ENCODE measurements around the gene BAD.
"Not testable (repeated sequence)": the region's sequence is repeated elsewhere in the genome, so short reads cannot be mapped to it uniquely, and the experiment has no call there.

The BAD gene

DNA sequence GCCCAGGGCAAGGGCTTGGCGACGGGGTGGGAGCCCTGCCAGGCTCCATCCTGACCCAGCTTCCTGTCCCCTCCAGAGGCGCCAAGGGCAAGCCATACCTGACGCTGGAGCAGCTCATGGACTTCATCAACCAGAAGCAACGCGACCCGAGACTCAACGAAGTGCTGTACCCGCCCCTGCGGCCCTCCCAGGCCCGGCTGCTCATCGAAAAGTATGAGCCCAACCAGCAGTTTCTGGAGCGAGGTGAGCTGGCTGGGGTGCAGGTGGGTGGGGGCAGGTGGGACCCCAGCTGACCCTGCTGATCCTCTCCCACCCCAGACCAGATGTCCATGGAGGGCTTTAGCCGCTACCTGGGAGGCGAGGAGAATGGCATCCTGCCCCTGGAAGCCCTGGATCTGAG, 28.2 kb downstream of the BAD start:
- no peak for DNase-seq (ENCODE audit: low spot score)

DNA sequence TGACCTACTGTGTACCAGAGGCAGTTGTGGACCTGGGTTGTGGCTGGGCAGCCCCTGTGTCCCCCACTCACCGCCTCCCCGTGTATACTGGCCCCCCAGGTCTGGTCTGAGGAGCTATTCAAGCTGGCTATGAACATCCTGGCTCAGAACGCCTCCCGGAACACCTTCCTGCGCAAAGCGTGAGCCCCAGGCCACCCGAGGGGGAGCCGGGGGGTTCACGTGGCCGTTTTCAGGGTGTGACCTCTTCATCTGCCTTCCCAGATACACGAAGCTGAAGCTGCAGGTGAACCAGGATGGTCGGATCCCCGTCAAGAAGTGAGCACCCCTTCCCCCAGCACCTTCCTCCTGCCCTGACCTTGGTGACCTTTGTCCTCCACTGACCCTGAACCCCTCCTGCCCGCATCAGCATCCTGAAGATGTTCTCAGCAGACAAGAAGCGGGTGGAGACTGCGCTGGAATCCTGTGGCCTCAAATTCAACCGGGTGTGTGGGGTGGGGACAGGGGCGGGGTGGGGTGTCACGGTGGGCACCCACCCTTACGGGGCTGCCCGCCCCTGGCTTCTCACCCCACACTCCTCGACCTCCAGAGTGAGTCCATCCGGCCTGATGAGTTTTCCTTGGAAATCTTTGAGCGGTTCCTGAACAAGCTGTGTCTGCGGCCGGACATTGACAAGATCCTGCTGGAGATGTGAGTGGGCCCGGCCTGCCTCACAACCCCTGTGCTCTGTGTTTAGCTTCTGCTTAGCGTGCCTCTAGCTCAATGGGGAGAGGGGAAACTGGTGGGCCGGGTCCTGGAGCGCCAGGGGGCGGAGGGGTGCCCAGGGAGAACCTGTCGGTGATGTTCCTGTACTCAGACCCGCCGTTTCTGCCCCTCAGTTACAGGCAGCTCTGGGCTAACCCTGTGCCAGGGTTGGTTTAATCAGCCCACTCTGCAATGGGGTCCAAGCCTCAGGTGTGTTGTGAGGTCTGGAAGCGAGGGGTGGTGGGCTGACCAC, 29.0 kb downstream of the BAD start:
- DNase-seq (ENCODE audit: low spot score) = no peak

DNA sequence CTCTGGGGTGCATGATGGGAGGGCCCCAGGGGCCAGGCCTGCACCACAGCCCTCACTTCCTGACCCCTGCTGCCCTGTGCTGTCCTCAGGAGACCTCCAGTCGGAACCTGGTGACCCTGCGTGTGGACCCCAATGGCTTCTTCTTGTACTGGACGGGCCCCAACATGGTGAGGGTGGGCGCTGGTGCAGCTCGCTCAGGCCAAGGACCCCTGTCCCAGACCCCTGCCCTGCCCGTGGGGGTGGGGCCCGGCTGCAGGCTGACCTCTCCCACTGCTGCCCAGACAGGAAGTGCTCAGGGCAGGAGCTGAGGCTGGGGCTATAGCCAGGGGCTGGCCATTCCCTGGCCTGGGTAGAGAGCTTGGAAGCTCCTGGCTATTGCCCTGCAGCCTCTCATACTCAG, 30.1 kb downstream of the BAD start:
- no peak for DNase-seq (ENCODE audit: low spot score)

DNA sequence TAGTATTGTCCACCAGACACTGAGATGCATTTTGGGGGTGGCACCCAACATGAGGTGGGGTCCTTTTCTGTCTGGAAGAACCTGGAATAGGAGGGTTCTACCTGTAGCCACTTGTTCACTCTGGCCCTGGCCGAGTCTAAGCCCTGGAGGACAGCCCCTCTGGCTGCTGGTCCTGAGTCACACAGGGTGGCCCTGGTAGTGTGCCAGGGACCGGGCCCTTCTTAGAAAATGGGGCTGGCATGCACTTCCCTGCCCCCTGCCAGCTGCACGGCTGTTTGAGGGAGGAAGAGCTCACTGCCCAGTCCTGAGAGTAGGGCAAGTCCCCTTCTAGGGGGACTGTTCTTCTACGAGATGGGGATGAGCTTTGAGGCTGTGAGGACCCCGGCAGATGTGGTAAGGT, 31.0 kb downstream of the BAD start:
- DNase-seq (ENCODE audit: low spot score) = peak; percentile 57

DNA sequence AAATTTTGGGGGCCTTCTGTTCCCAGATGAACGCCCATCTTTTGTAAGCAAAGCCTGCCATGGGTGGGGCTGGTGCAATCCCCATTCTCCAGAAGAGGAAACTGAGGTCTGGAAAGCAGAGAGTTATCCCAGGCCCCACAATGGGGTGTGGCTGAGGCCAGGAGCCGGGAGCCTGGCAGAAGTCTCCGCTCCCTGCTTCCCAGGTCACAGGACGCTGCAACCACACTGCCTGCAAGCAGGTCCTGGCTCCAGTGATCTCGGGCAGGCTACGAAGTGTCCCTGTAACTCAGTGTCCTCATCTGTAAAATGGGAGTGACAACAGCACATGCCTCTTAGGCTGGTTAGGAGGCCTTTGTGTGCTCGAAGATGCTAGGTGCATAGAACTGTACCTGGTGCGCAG, 31.4 kb downstream of the BAD start:
- no peak for DNase-seq (ENCODE audit: low spot score)

DNA sequence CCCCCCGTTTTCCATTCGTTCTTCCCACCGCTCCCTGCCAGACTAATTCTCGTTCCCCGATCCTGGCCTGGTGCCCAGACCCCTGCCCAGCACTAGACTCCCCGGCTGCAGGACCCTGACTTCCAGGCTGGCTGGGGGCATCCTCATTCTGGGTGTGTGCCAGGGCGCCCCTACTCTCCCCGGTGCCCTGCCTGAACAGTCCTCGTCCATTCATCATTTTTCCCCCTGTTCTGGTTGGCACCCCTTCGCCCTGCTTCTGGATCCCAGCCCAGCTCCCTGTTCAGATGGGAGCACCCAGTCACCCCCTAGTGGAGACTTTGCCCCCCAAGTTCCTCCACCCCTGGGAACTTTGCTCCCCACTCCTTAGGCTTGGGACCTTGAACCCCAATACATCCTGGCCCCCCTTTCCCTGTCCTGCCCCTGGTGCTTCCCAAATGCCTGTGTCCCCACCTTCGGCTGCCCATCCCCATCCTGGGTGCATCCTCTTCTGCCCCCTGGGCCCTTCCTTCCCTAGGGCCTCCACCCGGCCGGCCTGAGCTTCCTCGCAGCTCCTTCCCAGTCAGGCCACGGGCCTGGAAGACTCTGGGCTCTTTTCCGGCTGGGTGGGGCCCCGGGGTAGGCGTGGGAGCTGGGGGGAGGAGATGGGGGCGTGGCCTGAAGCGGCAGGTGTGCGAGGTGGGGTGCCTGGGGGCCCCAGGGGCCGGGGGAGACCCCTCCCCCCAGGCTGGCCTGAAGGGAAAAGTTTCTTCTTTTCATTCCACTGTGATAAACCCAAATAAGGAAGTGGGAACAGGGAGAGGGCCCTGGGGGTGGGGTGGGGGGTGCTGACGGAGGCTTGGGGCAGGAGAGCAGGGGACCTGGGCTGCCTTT, 32.2 kb downstream of the BAD start:
- DNase-seq (ENCODE audit: low spot score) = peak; percentile 78

DNA sequence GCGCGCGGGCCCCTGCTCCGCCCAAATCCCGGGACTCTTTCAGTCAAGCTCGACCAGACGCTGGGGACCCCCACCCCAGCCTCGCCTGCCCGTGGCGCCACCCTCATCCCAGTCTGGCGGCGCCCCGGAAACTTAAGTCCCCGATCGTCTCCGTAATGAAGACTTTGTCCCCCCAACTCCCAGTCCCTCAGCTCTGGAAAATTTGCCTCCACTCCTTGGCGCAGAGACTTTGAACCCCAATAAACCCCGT, 32.8 kb downstream of the BAD start:
- DNase-seq (ENCODE audit: low spot score) = no peak

DNA sequence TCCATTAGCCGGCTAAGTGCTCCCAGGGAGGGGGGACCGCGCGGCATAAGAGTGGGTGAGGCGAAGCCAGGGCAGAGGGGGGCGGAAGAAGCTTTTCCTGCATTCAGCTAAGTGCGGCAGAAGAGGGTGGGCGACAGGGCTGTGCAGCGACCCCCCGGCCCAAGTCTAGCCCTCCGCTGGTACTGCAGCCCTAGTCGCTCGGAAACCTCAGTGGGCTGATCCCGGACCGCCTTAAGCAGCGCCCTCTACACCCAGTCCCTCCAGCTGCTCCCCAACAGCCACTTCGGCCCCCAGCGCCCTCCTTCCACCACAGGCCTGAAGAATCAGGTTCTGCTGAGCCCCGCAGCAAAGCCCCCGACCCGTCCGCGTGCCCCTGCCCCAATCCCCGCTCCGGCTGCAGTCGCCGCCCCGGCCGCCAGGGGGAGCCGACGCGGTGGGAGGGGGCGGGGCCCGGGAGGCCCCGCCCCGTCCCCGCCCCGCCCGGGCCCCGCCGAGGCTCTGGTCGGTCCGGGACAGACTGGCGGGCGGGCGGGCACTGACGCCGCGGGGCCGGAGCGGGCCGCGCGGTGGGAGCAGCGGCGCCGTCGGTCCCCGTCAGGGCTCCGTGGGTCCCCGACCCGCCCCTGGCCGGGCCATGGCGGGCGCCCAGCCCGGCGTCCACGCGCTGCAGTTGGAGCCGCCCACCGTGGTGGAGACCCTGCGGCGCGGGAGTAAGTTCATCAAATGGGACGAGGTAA, 33.3 kb downstream of the BAD start, which contains the start of gene PLCB3:
Gene PLCB3, plus strand, starts transcription at position 515 of the 737 bp plus-strand sequence. Its CDS starts 120 bp downstream, at position 635.
- peak; percentile 92 for DNase-seq (ENCODE audit: low spot score)

DNA sequence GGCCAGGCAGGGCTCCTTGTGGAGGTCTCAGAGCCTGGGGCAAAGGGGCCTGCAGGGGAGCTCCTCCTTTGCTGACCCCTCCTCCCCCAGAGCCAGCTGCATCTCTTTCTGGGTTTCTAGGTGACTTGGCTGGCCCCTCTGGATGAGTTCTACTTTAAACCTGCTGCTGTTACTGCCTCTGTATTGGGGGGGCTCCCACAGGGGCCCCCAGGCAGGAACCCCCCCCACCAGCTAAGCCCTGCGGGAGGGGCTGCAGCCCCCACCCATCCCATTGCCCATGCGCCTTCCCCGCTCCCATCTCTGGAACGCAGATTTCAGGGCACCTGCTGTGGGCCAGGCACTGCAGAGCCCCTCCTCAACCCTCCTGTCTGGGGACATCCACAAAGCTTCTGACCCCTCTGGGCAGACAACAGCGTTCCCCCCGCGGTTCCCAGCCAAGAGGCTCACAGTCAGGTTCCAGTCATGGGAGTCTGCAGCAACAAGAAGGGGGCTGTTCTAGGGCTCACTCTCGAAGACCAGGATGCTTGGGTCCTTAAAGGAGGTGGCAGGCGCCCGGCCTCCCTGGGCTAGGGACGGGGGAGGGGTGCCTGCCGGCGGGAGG, 34.0 kb downstream of the BAD start:
- DNase-seq (ENCODE audit: low spot score) = no peak

DNA sequence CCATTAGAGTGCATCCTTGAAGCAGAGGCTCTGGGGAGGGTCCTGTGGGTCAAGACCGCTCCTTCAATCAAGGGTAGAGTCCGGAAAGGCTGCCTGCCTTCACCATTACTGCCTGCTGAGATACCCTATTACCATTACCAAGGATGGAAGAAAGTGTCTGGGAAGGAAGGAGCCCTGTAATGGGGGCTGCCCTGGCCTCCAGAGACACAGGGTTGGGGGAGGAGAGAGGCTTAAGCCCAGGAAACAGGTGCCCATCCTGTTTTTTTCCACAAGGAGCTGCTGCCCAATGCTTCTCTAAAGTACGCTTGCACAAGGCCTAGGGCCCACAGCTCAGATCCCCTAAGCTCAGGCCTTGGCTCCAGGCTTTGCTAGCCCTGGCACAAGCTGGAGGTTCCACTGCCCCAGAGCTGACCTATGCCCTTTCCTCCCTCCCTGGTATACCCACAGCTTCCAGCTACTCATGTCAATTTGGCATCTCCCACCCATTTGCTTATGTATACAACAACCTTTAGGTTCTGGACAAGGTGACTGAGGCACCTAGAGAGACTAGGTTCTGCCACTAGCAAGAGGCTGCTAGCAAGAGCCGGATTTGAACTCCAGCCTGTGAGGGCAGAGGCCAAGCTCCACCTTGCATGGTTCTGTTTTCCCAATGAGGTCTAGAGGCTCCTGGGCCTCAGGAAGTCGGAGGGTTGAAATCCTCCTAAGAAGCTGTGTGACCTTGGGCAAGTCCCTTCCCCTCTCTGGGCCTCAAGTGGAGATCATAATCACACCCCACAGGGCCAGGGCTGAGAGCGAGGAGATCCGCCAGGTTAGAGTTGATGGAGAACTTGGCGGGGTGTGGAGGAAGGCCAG, 34.7 kb downstream of the BAD start:
- DNase-seq (ENCODE audit: low spot score) = no peak

DNA sequence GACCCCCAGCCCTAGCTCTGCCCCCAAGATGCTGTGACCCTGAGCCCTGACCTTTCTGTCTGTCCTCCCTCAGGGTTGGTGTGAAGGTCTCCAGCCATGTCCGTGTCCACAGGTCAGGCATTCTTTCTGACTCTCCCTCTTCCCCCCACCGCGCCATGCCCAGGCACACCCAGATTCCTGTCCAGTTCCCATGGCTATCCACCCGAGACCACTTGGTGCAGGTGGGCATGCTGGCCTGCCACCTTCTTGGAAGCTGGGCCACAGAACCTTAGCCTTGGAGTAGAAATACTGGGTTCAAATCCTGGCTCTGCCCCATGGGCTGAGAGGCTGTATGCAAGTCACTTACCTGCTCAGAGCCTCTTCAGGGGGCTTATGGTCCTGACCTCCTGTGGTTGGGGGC, 35.4 kb downstream of the BAD start:
- no peak for DNase-seq (ENCODE audit: low spot score)

DNA sequence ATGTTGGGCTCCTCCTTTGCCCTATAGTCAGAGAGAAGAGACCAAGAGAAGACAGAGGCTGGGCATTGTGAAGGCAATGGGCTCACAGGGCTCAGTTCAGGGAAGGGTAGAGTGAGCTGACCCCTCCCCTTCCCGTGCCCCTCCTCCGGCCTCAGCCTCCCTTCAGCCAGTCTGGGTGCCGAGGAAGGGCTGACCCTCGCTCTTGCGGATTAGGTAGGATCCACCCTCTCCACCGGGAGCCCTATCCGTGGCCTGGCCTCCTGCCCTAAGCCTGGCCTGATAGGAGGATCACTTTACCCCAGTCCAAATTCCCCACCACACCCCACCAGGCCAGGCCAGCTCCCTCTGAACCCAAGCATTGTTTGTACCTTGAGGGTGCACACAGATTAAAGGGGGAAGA, 35.9 kb downstream of the BAD start:
- no peak for DNase-seq (ENCODE audit: low spot score)

DNA sequence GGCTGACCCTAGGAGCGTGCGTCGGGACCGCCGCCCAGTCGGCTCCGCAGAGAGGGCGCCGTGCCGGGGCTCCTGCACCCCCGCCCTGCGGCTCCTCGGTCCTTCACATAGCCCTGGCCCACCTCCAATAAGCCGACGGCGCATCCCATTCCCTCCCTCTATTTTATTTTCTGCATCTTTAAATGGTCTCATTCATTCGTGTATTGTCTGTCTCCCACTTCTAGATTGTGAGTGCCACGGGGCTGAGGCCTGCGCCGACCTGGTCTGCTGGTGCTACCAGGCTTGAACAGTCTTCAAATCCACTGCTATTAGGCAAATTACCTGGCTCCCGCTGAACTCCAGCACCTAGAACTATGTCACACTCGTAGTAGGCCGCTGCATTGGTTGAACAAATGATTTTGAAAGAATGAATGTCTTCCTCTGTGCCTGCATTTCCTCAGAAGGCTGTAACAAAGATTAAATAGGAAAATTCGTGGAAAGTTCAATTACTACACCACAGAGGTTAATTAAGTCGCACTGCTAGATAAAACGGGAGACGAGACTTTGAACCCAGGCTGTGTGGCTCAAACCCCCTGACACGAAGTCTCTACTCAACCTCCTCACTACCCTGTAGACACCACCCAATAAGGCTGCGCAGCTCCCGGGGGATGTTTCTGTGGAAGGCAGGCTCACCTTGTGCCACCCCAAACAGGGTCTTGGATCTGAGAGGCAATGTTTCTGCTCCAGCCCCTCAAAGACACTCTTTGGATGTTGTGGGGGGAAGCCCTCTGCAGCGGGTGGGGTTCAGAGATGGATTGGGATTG, 36.5 kb downstream of the BAD start:
- no peak for DNase-seq (ENCODE audit: low spot score)

DNA sequence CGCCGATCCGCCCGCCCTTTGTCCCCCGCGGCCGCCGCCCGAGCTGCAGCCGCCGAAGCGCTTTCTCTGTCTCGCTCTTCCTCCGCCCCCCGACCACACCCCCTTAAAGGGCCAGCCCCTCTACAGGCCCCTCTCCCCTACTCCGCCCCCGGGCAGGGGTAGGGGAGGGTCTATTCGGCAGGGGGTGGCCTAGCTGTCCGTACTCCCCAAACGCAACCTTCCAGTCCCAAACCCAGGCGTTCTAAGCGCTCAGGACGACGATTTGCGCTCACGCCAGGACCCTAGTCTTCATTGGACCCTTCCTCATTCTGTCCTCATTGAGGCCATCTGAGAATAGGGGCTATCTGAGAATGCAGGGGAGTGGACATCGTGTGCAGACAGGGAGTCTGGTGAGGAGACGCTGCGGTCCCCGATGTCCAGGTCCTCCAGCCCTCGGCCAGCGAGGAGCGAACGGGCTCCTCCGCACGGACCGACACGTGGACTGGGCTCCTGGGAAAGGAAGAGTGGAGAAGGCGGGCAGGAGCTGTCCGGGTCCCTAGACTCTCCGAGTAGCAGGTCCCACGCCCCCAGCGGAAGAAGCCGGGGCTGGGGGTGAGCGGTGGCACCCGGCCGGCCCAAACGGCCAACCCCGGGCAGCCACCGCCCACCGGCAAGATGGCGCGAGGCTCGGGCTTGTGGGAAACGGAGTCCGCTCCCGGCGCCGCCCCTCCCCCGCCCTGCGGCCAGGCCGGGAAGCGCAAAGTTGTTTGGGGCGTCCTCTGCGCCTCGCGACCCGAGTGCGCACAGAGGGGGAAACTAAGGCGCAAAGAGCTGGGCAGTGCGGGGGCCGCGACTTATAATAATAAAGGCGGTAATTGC, 37.4 kb downstream of the BAD start, which contains the start of gene PPP1R14B:
Gene PPP1R14B, minus strand, starts transcription at position 73 of the 858 bp plus-strand sequence. CDS start 270 bp downstream, outside the sequence.
- DNase-seq (ENCODE audit: low spot score) = peak; percentile 94

DNA sequence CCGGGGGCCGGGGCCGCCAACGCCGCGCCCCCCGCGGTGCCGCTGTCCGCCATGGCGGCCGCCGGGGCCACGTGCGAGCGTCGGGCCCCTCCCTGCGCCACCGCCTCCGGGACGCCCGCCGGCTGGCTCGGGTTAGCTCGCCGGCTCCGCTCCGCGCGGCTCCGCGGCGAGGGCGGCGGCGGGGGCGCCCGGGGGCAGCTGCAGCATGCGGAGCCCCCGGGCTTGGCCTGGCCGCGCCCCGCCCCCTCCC, 37.9 kb downstream of the BAD start:
- DNase-seq (ENCODE audit: low spot score) = not testable (repeated sequence)

DNA sequence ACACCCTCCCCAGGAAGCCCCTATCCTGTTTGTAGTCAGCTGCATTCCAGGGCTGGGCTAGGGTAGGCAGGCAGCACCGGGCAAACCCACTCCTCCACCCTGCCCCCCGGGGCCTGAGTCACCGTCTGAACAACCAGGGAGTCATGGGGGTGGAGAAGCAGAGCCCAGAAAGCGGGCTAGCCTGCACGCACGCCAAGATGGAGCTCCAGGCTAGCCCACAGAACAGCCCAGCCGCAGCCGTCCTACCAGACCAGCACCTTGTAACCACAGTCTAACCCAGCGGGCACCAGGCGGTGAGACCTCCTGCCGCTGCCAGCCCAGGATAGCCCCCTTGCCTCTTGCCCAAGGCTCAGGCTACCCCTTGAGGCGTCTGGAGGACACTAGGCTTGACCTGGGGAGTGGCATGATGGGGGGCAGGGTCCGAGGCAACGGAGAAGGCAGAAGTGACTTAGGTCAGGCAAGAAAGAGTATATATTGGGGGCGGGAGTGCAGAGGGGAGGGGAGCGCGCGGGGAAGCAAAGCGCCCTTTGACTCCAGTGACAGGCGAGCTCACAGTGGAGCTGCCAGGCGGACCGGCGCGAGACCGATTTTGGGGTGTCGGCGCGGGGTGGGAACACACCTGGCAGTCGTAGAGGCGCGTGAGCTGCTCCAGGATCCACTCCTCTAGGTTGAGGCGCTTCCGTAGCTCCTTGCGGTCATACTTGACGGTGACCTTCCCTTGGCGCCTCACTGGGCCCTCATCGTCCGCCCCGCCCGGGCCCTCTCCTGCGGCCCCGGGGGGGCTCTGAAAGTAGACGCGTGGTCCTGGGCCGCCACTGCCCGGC, 38.5 kb downstream of the BAD start:
- peak; percentile 88 for DNase-seq (ENCODE audit: low spot score)

DNA sequence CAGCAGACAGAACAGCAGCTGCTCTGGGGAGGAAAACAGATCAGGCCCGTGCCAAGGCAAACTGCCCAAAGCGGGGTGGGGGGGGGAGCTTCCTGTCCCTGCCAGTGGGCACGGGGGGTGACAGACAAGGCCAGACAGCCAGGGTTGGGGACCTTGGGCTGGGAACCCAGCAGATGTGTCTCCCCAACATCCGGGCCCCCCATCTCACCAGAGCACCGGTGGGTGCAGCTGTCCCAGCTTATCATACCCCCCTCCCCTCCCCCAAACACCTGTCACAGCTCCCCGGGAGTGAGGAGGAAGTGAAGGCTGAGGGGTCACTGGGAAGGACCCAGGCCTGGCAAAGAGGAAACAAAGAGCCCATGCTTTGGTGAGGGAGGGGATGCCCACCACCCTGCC, 39.1 kb downstream of the BAD start:
- DNase-seq (ENCODE audit: low spot score) = no peak

DNA sequence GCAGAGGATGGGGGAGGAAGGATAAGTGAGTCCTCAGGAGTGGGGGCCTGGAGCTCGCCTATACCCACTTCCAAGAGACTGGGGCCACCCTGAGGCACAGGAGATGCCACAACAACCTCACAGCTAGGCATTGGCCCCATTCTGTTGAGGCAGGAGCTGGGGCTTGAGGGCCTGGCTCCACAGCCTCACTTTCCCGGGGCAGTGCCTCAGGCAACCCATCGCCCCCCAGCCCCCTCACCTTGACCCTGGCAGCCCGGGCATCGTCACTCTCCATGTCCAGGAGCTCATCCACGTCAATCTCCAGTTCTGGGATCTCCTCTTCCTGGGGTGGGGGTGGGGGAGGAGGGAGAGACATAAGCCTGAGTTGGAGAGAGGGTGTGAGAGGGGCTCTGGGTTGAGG, 39.5 kb downstream of the BAD start:
- no peak for DNase-seq (ENCODE audit: low spot score)

Measured in AG08396 (cell line).